ENCODE data around the gene TMEM62. TPM values are rescaled to one million over a fixed set of nuclear protein-coding genes. Genes with fewer than 3 reads are reported as not detected.

Gene TMEM62
- total RNA-seq, 1 experiment from 2014 or later = 7.2 TPM

DNA sequence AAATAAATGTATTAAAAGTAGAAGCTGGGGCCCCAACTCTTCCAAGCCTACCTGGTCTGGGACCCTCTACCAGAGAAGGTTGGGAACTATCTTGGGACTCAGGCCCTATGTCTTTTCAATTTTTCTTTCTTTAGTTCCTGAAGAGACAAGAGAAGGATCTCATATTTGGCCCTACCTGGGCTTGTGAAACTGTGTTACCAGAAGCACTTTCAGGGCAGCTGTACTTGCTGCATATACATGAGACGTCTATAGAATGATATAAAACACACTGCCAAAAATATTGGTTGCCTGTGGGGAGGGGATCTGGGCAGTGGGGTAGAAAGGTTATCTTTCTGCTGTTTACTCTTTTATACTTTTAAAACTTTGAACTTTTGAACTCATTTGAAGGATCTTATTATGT is 88.0 kb downstream of the TMEM62 start:
- Histone ChIP-seq H3K56ac (ENCODE audit: insufficient read length, low read depth, low read length) (no peak overlapping the region), H2BK20ac (ENCODE audit: low read depth, low read length, poor library complexity, severe bottlenecking) (no peak overlapping the region), H2BK5ac (ENCODE audit: insufficient read length, low read length) (no peak overlapping the region), H4K5ac (ENCODE audit: insufficient read length, low read depth, low read length) (no peak overlapping the region), H2AK5ac (ENCODE audit: insufficient read length, low read length) (no peak overlapping the region), H4K8ac (replicated peaks; ENCODE audit: insufficient read length, low read depth, low read length) (no peak overlapping the region), H3K4ac (ENCODE audit: low read depth, low read length) (no peak overlapping the region), H3K79me1 (ENCODE audit: insufficient read depth, low read depth, low read length, poor library complexity, severe bottlenecking) (no peaks in the 10 kb centered on the region), H2BK12ac (ENCODE audit: insufficient read length, low read depth, low read length) (no peak overlapping the region), H3T11ph (ENCODE audit: low read length) (no peak overlapping the region), H3K14ac (ENCODE audit: insufficient read depth, low read length) (no peak overlapping the region), H3K9ac (ENCODE audit: extremely low read depth, insufficient read length, low read length) (no peak overlapping the region), H3K27ac (ENCODE audit: insufficient read length, low read depth, low read length) (no peak overlapping the region), H2BK15ac (ENCODE audit: low read depth, low read length) (no peak overlapping the region), H2AFZ (ENCODE audit: low read length) (no peak overlapping the region), H3K4me1 (ENCODE audit: insufficient read depth, low read length) (no peaks in the 10 kb centered on the region), H3K4me2 (ENCODE audit: insufficient read depth, insufficient read length, low read length) (no peak overlapping the region), H3K27me3 (ENCODE audit: insufficient read depth, low read length) (no peaks in the 10 kb centered on the region), H3K23me2 (ENCODE audit: insufficient read length, low read depth, low read length, poor library complexity, severe bottlenecking) (no peaks in the 10 kb centered on the region), H2BK120ac (ENCODE audit: low read depth, low read length, poor library complexity, severe bottlenecking) (no peak overlapping the region), H3K9me3 (ENCODE audit: control insufficient read depth, low read depth, low read length) (no peaks in the 10 kb centered on the region), H4K91ac (ENCODE audit: insufficient read length, low read depth, low read length) (no peak overlapping the region), H3K23ac (ENCODE audit: insufficient read length, low read depth, low read length) (no peak overlapping the region), H3K79me2 (ENCODE audit: insufficient read depth, low read length) (no peaks in the 10 kb centered on the region), H4K20me1 (ENCODE audit: control insufficient read depth, insufficient read depth, insufficient read length) (no peaks in the 10 kb centered on the region), H3K18ac (ENCODE audit: insufficient read length, low read depth, low read length) (no peak overlapping the region)
- DNase-seq = no peak
- Mint-ChIP-seq H3K27me3 (ENCODE audit: low read depth) (peaks cover 1% of the 10 kb centered on the region; the same call in 1 of the 2 replicates), H3K27ac (no peak overlapping the region), H3K9me3 (no peaks in the 10 kb centered on the region), H3K36me3 (ENCODE audit: insufficient read depth in 1 of 3, low read depth in 3 of 3) (no peaks in the 10 kb centered on the region), H3K4me1 (peaks cover 5 to 9% of the 10 kb centered on the region in 2 experiments), H3K4me3 (no peak overlapping the region)
- no CpG with 5 or more reads among the region's 1 CpG for WGBS (ENCODE audit: extremely low coverage, insufficient read length, low lambda C conversion rate)
- TF ChIP-seq, protein P1, sequence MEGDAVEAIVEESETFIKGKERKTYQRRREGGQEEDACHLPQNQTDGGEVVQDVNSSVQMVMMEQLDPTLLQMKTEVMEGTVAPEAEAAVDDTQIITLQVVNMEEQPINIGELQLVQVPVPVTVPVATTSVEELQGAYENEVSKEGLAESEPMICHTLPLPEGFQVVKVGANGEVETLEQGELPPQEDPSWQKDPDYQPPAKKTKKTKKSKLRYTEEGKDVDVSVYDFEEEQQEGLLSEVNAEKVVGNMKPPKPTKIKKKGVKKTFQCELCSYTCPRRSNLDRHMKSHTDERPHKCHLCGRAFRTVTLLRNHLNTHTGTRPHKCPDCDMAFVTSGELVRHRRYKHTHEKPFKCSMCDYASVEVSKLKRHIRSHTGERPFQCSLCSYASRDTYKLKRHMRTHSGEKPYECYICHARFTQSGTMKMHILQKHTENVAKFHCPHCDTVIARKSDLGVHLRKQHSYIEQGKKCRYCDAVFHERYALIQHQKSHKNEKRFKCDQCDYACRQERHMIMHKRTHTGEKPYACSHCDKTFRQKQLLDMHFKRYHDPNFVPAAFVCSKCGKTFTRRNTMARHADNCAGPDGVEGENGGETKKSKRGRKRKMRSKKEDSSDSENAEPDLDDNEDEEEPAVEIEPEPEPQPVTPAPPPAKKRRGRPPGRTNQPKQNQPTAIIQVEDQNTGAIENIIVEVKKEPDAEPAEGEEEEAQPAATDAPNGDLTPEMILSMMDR (conservative IDR thresholded peaks at IDR 0.05) = no peak

Measured in H9 (cell line).